Stimulated activated CD8-positive, alpha-beta memory T cell treated with anti-CD3 and anti-CD28 coated beads, Interleukin-15, amount 100 ng/mL, for 4 hours (primary cell): ENCODE measurements around the gene VAMP2.
A peak's percentile ranks its signal among the peaks of the same experiment; 100 is the strongest.

Experiments used
- DNase-seq, 2 donors: peaks; one replicate each; pipeline ENCODE4 v3.0.0-alpha.2; 2020; ENCODE audit warnings: low read depth in 2 of 2

Gene VAMP2

GRCh38 chr17:8162233-8162996, at the start of gene VAMP2:
Gene VAMP2, minus strand, starts transcription at chr17:8162948. Its CDS starts 69 bp downstream, at chr17:8162879.
- DNase-seq = peak; percentile 64 to 68

- DNase-seq = no peak
Measured at GRCh38 chr17:8210761-8211458, 48.2 kb upstream of the VAMP2 start.

GRCh38 chr17:8209907-8210760, 47.4 kb upstream of the VAMP2 start, which contains the start of gene AURKB:
Gene AURKB, minus strand, starts transcription at chr17:8210575. Its CDS starts 351 bp downstream, at chr17:8210224.
- peak; percentile 74 to 90 for DNase-seq

GRCh38 chr17:8206536-8206935, 43.8 kb upstream of the VAMP2 start:
- DNase-seq = no peak

GRCh38 chr17:8204761-8205555, 42.2 kb upstream of the VAMP2 start:
- DNase-seq = no peak

- no peak for DNase-seq
Measured at GRCh38 chr17:8192070-8192815, 29.5 kb upstream of the VAMP2 start.

- DNase-seq = no peak
Measured at GRCh38 chr17:8190506-8190905, 27.8 kb upstream of the VAMP2 start.

- DNase-seq = peak; percentile 87 to 93
Measured at GRCh38 chr17:8189711-8190477, 27.1 kb upstream of the VAMP2 start, which contains the start of gene BORCS6. Gene BORCS6, minus strand, starts transcription at chr17:8190180. Its CDS starts 40 bp downstream, at chr17:8190140.

GRCh38 chr17:8189041-8189710, 26.4 kb upstream of the VAMP2 start:
- DNase-seq = no peak

GRCh38 chr17:8188263-8188839, 25.6 kb upstream of the VAMP2 start:
- DNase-seq = no peak

GRCh38 chr17:8187517-8188262, 24.9 kb upstream of the VAMP2 start:
- DNase-seq = peak; percentile 77 to 88

- peak; percentile 78 to 87 for DNase-seq
Measured at GRCh38 chr17:8186787-8187516, 24.2 kb upstream of the VAMP2 start.

GRCh38 chr17:8186446-8186786, 23.7 kb upstream of the VAMP2 start:
- no peak for DNase-seq

- peak; percentile 79 to 81 for DNase-seq
Measured at GRCh38 chr17:8185582-8186445, 23.1 kb upstream of the VAMP2 start.

GRCh38 chr17:8176998-8177731, 14.4 kb upstream of the VAMP2 start:
- no peak for DNase-seq
